K562 (cell line): ENCODE measurements around the gene AP1G1. TPM values are rescaled to one million over a fixed set of nuclear protein-coding genes. Genes with fewer than 3 reads are reported as not detected.

Experiments used
- AFF1 ChIP-seq, 2 experiments: fragments of 450-650 bp; IDR thresholded peaks; 2 replicates each; pipeline ENCODE4 v1.6.1; 2018; ENCODE audit warnings: mild to moderate bottlenecking in 2 of 2, low read depth in 1 of 2; ENCODE audit not compliant: partially characterized antibody in 2 of 2
- BCL6 ChIP-seq: fragments of 250-450 bp; sonication (Bioruptor Pico); IDR thresholded peaks from 2 replicates; pipeline ENCODE4 v1.4.0; 2020
- CAMTA2 ChIP-seq: fragments of 250-450 bp; sonication (Bioruptor Pico); conservative IDR thresholded peaks from 2 replicates; pipeline ENCODE4 v1.5.1; 2022
- CREM ChIP-seq: IDR thresholded peaks from 2 replicates; pipeline ENCODE4 v1.6.1; 2014; ENCODE audit warnings: antibody characterized with exemption, low read depth
- FOXA3 ChIP-seq, 2 experiments: fragments of 450-650 bp in 1 of 2; sonication (generic) in 1 of 2; formaldehyde crosslinking; IDR thresholded peaks in 1 of 2; conservative IDR thresholded peaks in 1 of 2; 2 replicates each; pipeline versions ENCODE4 v1.4.0 to v1.8.0; 2020 to 2022; ENCODE audit warnings: mild to moderate bottlenecking in 2 of 2, missing genetic modification reagents in 1 of 2
- LARP7 ChIP-seq: fragments of 450-650 bp; IDR thresholded peaks from 2 replicates; pipeline ENCODE4 v1.6.1; 2016
- MAFK ChIP-seq: IDR thresholded peaks from 2 replicates; pipeline ENCODE4 v1.6.1; 2011; ENCODE audit warnings: low read length, improper control_type of control experiment
- MYC ChIP-seq, 2 experiments: fragments of 250-450 bp in 1 of 2; sonication (Bioruptor Pico) in 1 of 2; IDR thresholded peaks; 2 replicates each; pipeline versions ENCODE4 v1.5.1 to v1.6.1; 2012 to 2021; ENCODE audit warnings: low read depth in 2 of 2, borderline replicate concordance in 1 of 2, improper control_type of control experiment in 1 of 2, low read length in 1 of 2, mild to moderate bottlenecking in 1 of 2, moderate library complexity in 1 of 2
- NELFE ChIP-seq: IDR thresholded peaks from 2 replicates; pipeline ENCODE4 v1.6.1; 2011; ENCODE audit warnings: mild to moderate bottlenecking; ENCODE audit not compliant: insufficient read depth, insufficient read length
- NFIC ChIP-seq: fragments of 450-650 bp; IDR thresholded peaks from 2 replicates; pipeline ENCODE4 v1.6.1; 2017; ENCODE audit warnings: mild to moderate bottlenecking, inconsistent platforms
- POLR2AphosphoS2 ChIP-seq: IDR thresholded peaks from 2 replicates; pipeline ENCODE4 v1.6.1; 2012; ENCODE audit warnings: low read length, improper control_type of control experiment
- PTBP1 ChIP-seq: fragments of 200-400 bp; formaldehyde crosslinking; IDR thresholded peaks from 2 replicates; pipeline ENCODE4 v1.6.1; 2017; ENCODE audit warnings: low read depth, low read length
- SMARCA4 ChIP-seq: fragments of 450-650 bp; IDR thresholded peaks from 2 replicates; pipeline ENCODE4 v1.6.1; 2016
- SMARCC2 ChIP-seq: fragments of 450-650 bp; IDR thresholded peaks from 2 replicates; pipeline ENCODE4 v1.6.1; 2017; ENCODE audit warnings: antibody characterized with exemption, moderate library complexity, mild to moderate bottlenecking, low read depth
- XRCC5 ChIP-seq: fragments of 200-400 bp; formaldehyde crosslinking; IDR thresholded peaks from 2 replicates; pipeline ENCODE4 v1.6.1; 2017; ENCODE audit warnings: low read depth, mild to moderate bottlenecking, low read length
- ZBTB7A ChIP-seq: IDR thresholded peaks from 2 replicates; pipeline ENCODE4 v1.6.1; 2011; ENCODE audit warnings: low read depth, mild to moderate bottlenecking, low read length, moderate library complexity, borderline replicate concordance; ENCODE audit not compliant: control insufficient read depth
- ZNF175 ChIP-seq: fragments of 200-800 bp; sonication (Bioruptor generic); IDR thresholded peaks from 2 replicates; pipeline ENCODE4 v1.6.1; 2016; ENCODE audit warnings: low read depth, mild to moderate bottlenecking, missing genetic modification characterization, missing compliant biosample characterization
- ZNF77 ChIP-seq: fragments of 250-450 bp; sonication (Bioruptor Pico); IDR thresholded peaks from 2 replicates; pipeline ENCODE4 v1.5.0; 2020
- polyA plus RNA-seq, 8 experiments: library from polyadenylated mRNA; depleted of rRNA in 4 of 8; stranded (reverse) in 5 of 8; unstranded in 3 of 8; fragments of >200 nt; fragmentation: Nextera tagmentation in 2 of 8; fragmentation: Illumina TruSeq in 1 of 8; extraction: Ambion mirVana in 2 of 8; extraction: Trizol in 1 of 8; gene quantifications; 2 replicates each; pipeline versions ENCODE4 v1.2.1 to v1.2.3, GENCODE V29; 2011 to 2014; ENCODE audit warnings: inconsistent platforms in 1 of 8, missing spikeins in 1 of 8
- total RNA-seq, 7 experiments: library from RNA; depleted of rRNA in 6 of 7; stranded (reverse); fragments of >200 nt in 6 of 7; fragmentation: Illumina TruSeq in 2 of 7; extraction: Trizol in 2 of 7; gene quantifications; 2 replicates each; pipeline versions ENCODE4 v1.2.1 to v1.2.3, GENCODE V29; 2011 to 2021; ENCODE audit warnings: low replicate concordance in 1 of 7
- TF ChIP-seq, protein P1 (sequence below), 2 experiments: fragments of 150-350 bp in 1 of 2; IDR thresholded peaks; 2 replicates each; pipeline ENCODE4 v1.6.1; 2012 to 2016; ENCODE audit warnings: low read depth in 2 of 2, low read length in 2 of 2, mild to moderate bottlenecking in 1 of 2, moderate library complexity in 1 of 2
- TF ChIP-seq, protein P2 (sequence below): fragments of 250-450 bp; sonication (Bioruptor Pico); IDR thresholded peaks from 2 replicates; pipeline ENCODE4 v1.8.0; 2021; ENCODE audit warnings: moderate library complexity, mild to moderate bottlenecking, inconsistent platforms

Gene AP1G1
- total and polyA plus RNA-seq, 9 of the 15 experiments (the other 6 are each of a cell fraction or from before 2014, with no cell fraction given), result 7.0 to 59.2 (median 42.0) TPM

GRCh38 chr16:71837150-71837549 lies 28.5 kb upstream of the AP1G1 start (continued):
- TF ChIP-seq AFF1 (IDR thresholded peaks at IDR 0.05; ENCODE audit: low read depth in 1 of 2, partially characterized antibody in 2 of 2) (no peak), NFIC (peak; percentile 42), ZNF77 (no peak), ZBTB7A (no peak), MAFK (peak; percentile 52; the same call in 1 of the 2 replicates), XRCC5 (no peak), SMARCC2 (peak; percentile 58; the same call in 1 of the 2 replicates), POLR2AphosphoS2 (no peak), PTBP1 (no peak), BCL6 (CRISPR knock-in tag) (no peak), LARP7 (no peak), SMARCA4 (peak; percentile 79), NELFE (no peak), CREM (peak; percentile 34; the same call in 1 of the 2 replicates), CAMTA2 (CRISPR knock-in tag) (no peak), ZNF175 (CRISPR knock-in tag) (no peak), FOXA3 (CRISPR knock-in tag; conservative IDR thresholded peaks at IDR 0.05 in 1 of 2, IDR thresholded peaks at IDR 0.05 in 1 of 2) (peak in 1 of 2 experiments; percentile 38; a peak in 1 of 4 replicates), MYC (IDR thresholded peaks at IDR 0.05; ENCODE audit: low read depth, low read length) (peak; percentile 19; the same call in 1 of the 2 replicates), MYC (CRISPR knock-in tag; IDR thresholded peaks at IDR 0.05; ENCODE audit: borderline replicate concordance, low read depth) (no peak)
- TF ChIP-seq, protein P1, sequence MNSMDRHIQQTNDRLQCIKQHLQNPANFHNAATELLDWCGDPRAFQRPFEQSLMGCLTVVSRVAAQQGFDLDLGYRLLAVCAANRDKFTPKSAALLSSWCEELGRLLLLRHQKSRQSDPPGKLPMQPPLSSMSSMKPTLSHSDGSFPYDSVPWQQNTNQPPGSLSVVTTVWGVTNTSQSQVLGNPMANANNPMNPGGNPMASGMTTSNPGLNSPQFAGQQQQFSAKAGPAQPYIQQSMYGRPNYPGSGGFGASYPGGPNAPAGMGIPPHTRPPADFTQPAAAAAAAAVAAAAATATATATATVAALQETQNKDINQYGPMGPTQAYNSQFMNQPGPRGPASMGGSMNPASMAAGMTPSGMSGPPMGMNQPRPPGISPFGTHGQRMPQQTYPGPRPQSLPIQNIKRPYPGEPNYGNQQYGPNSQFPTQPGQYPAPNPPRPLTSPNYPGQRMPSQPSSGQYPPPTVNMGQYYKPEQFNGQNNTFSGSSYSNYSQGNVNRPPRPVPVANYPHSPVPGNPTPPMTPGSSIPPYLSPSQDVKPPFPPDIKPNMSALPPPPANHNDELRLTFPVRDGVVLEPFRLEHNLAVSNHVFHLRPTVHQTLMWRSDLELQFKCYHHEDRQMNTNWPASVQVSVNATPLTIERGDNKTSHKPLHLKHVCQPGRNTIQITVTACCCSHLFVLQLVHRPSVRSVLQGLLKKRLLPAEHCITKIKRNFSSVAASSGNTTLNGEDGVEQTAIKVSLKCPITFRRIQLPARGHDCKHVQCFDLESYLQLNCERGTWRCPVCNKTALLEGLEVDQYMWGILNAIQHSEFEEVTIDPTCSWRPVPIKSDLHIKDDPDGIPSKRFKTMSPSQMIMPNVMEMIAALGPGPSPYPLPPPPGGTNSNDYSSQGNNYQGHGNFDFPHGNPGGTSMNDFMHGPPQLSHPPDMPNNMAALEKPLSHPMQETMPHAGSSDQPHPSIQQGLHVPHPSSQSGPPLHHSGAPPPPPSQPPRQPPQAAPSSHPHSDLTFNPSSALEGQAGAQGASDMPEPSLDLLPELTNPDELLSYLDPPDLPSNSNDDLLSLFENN (IDR thresholded peaks at IDR 0.05; ENCODE audit: low read depth in 2 of 2, low read length in 2 of 2), result peak in 1 of 2 experiments; percentile 51; a peak in 1 of 4 replicates
- TF ChIP-seq, protein P2, sequence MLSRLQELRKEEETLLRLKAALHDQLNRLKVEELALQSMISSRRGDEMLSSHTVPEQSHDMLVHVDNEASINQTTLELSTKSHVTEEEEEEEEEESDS, result no peak
